ENCODE measurements around the gene UBE2E2. TPM values are rescaled to one million over a fixed set of nuclear protein-coding genes. Genes with fewer than 3 reads are reported as not detected.

The UBE2E2 gene
- total RNA-seq, 1 donor from 2014 or later = 2.0 TPM

DNA sequence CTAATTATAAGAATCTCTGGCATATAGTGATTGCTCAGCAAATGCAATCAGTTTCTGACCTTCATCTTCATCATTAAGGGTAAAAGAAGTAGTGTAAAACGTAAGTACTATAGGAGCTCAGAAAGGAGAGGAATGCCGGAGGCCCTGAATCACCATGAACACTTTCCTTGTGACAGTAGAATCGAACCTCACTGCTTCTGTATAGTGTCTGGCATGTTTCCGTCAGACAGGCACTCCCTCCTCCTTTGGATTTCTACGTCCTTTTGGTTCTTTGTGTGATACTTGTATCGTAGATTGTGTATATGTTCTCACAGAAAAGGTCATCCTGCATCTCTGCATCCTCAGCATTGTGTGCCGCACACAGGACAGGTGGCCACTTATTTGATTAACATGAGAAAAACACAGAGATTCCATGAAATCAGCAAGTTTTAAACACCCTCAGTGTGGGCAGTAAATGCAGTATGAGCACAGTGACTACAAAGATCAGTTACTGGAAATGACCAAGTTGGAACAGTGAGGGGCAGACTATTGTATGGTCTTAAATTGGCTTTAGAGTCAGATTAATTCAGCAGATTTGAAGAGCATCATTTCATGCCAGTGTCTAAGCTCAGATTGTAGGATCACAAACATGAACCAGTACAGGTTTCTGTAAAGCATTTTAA lies 234.5 kb downstream of the UBE2E2 start:
- intact Hi-C loops (cut with micrococcal nuclease) = no loop called here

DNA sequence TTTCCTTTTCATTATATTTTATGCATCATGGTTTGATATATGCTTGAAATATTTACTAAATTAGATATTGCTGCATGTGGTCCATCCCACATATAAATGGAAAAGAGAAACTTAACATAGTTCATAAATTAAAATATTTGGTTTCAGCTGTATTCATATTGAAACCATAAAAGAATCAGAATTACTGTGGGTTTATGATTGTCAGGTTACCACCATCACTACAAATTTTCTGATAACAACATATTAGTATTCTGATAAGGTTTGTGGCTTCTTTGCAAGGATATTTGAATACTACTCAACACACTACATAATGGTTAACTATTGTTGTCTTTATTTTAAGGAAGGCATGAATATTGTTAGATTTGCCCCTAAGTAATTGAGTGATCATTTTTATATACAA lies 235.5 kb downstream of the UBE2E2 start:
- intact Hi-C loops (cut with micrococcal nuclease) = no loop called here

DNA sequence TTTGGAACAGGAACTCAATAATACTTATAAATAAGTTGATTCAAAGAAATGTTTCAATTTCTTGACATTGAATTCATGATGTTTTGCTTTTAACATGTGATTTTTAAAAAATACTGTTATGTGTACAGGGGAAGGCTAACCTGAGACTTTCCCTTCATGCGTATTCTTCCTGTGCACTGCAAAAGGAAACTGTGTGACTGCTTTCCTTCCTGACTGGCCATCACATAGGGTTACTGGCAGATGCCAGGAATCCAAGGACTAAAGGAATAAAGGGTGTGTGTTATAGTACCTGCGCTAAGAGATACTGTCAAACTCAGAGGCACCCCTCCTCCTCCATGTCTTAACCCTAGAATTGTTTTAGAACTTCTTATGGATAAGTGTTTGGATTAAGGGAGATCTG lies 236.0 kb downstream of the UBE2E2 start:
- intact Hi-C loops (cut with micrococcal nuclease) = no loop called here

GRCh38 chr3:23440416-23441294 lies 237.5 kb downstream of the UBE2E2 start:
- intact Hi-C loops (cut with micrococcal nuclease) = loop anchor here (10.0 kb wide), 1 partner anchor 364 kb away; the partner anchor contains the start of gene UBE2E1

DNA sequence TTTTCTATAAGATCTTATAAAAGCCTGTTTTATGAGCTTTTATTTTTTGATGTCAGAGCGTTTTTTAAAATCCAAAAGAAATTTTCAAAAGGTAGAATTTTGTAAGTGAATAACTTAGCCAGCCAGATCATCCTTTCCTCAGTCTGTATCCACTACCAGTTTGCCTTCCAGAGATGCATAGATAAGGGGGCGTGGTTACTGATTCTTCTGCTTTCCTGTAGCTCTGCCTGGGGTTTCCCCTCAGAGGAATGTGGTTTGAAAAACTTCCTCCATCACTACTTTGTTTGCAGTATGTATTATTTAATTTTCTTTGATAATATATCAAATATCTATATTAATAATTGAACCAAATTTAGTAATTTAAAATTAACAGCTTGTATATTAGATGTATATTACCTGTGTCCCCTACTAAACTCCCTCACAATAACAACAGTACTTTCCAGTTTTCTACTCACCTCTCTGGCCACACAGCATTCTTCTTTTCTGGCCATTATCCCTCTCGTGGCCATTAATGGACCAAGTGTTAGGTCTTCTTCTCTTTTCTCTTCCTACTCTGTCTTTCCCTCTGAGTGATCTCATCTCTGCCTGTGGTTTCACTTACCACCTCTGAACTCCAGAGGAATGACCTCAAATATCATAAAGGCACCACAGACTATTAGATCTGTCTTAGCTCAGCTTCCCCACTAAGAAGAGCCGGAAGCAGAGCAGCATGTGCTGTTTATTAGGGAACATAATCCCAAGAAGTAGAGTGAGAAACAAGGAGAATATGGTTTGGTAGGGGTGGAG lies 239.7 kb downstream of the UBE2E2 start:
- intact Hi-C loops (cut with micrococcal nuclease) = loop anchor here (10.0 kb wide), 1 partner anchor 362 kb away; the partner anchor contains the start of gene UBE2E1

DNA sequence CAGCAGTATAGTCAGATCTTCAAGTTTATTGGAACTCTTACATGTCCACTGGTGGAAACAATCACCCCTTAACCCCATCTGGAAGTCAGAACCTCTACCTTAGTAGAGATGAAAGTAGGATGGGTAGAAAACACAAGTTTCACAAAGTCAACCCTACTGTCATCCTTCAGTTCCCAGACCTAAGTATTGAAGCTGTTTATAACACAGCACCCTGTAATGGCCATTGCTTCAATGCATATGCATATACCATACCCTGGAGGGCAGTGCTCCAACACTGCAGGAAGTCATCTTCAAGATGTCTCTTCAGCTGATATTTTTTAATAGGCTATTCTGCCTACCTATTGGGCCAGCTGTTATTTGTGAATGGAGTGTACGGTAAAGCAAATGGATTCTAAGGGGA lies 241.3 kb downstream of the UBE2E2 start:
- intact Hi-C loops (cut with micrococcal nuclease) = loop anchor here (10.0 kb wide), 1 partner anchor 360 kb away; the partner anchor contains the start of gene UBE2E1

DNA sequence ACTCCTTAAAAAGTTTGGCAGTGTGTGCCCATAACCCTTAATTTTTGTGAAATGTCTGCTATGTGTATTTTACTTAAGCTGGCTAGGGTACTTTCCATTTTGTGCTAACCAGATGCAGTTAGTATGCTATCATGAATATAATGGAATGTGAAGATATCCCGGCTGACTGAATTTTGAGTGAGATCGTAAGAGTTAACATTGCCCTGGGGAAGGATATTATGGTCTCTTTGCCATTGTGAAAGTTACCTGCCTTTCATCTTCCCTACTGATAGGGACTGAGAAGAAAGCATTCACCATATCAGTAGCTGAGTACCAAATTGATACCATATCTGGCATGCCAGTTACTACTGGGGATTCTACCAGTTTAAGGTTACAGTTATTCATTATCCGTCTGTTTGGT lies 243.2 kb downstream of the UBE2E2 start:
- intact Hi-C loops (cut with micrococcal nuclease) = loop anchor here (10.0 kb wide), 1 partner anchor 358 kb away; the partner anchor contains the start of gene UBE2E1

GRCh38 chr3:23448998-23449537 lies 245.9 kb downstream of the UBE2E2 start:
- intact Hi-C loops (cut with micrococcal nuclease) = loop anchor here (10.0 kb wide), 1 partner anchor 356 kb away; the partner anchor contains the start of gene UBE2E1

GRCh38 chr3:23450051-23450450 lies 246.9 kb downstream of the UBE2E2 start:
- intact Hi-C loops (cut with micrococcal nuclease) = no loop called here

- intact Hi-C loops (cut with micrococcal nuclease) = no loop called here
Measured at GRCh38 chr3:23450806-23451205, 247.7 kb downstream of the UBE2E2 start.

DNA sequence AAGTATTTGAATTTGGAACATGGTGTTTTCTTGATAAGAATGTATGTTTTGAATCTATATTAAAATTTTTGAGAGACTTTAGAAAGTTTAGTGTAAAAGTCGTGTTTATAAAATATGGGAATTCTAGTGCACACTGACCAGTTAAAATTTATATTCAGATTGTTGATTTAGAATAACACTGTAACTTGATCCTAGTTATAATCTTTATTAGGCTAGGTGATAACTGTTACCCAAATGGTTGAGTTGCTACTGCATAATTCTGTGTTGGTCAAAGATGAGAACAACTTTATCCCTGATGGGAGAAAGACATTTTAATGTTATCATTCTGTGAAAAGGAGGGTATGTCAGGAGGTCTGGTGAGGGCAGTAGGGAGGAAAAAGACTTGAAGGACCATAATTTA lies 249.3 kb downstream of the UBE2E2 start:
- intact Hi-C loops (cut with micrococcal nuclease) = no loop called here

DNA sequence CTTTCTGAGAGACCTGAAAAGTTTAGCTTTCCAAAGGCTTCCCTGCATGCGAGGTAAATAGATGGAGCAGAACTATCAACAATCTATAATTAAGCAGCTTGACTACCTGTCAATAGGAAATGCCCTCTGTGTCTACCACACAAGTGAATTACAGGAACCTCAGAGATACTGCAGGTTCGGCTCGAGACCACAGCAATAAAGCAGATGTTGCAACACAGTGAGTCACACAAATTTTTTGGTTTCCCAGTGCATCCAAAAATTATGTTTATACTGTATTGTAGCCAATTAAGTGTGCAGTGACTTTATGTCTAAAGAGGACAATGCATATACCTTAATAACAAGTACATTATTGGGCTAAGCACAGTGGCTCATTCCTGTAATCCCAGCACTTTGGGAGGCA lies 252.0 kb downstream of the UBE2E2 start:
- intact Hi-C loops (cut with micrococcal nuclease) = no loop called here

GRCh38 chr3:23455775-23456174 lies 252.6 kb downstream of the UBE2E2 start:
- intact Hi-C loops (cut with micrococcal nuclease) = no loop called here

- intact Hi-C loops (cut with micrococcal nuclease) = no loop called here
Measured at GRCh38 chr3:23457697-23458096, 254.6 kb downstream of the UBE2E2 start.

DNA sequence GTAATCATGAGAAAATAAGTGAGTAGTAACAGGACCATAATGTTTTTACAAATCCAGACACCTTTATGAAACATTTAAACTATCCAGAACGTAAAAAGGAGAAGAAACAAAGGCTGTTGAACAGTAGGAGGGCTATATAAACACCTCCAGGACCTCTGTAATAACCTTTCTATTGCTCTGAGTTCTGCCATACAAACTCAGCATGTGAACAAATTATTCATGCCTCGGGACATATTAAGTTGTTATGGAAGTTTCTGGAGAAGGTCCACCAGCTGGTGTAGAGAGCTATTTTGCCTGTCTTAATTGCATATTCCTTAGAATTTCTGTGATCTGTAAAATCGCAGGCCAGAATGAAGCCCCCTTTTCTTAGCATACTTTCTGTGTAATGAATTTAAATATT lies 256.3 kb downstream of the UBE2E2 start:
- intact Hi-C loops (cut with micrococcal nuclease) = no loop called here

DNA sequence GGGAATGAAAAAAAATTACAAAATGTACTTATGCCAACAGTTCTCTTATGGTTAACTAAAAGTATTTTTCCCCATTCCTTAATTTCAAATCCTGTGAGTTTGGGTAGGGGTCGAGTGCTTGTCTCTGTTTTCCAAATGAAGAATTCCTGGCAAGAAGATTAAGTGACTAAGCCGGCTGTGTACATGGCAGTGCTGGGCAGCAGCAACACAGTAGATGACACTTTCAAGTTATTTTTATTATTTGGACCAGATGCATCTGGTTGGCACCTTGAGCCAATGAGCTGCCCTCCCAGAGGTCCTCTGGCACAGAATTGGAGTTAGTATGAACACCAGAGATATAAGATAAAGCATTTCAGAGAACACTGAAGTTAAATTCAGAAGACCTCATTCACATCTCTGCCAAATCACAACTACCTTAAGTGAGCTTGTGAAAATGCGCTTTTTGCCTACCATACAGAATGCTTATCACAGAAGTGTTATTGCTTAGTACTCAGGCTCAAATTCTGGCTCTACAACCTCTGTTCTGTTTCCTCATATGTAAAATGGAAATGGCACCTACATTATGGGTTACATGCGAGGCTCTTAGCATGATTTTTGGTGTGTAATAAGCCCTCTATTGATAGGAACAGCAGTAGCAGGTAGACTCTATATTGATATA lies 256.9 kb downstream of the UBE2E2 start:
- intact Hi-C loops (cut with micrococcal nuclease) = no loop called here

- intact Hi-C loops (cut with micrococcal nuclease) = no loop called here
Measured at GRCh38 chr3:23461069-23461468, 257.9 kb downstream of the UBE2E2 start.

DNA sequence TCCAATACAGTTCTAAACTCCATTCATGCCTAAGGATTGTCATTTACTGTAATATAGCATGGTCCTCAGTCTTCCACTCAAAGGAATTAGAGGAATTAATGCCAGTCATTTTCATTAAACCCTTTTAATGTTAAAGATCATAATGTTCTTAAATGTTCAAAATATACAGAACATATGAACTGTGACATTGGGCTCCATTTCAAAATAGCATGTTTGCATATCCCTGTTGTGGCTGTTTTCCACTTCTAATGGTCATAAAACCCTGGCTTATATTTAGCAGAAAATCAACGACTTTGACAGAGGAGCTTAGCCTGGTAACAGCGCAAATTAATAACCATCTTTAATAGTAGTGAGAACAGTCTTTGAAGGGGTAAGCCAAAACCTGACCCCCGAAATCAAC lies 260.7 kb downstream of the UBE2E2 start:
- intact Hi-C loops (cut with micrococcal nuclease) = no loop called here

- intact Hi-C loops (cut with micrococcal nuclease) = no loop called here
Measured at GRCh38 chr3:23465569-23465968, 262.4 kb downstream of the UBE2E2 start.

DNA sequence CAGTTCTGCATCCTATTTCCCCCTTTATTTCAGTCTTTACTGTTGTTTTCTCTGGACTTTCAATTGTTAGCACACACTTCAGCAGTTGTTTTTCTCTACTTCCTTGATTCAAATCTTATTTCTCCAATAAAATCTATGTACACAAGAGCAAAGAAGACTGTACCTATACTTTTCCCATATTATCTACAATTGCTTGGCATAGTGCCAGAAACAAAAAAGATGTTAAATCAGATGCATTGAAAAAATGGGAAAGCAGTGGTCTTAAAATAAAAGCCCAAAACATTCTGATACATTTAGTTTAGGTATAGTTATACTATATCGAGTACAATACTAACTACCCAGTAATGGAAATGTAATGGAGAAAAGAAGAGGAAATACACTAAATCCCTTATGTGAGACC lies 265.1 kb downstream of the UBE2E2 start:
- intact Hi-C loops (cut with micrococcal nuclease) = no loop called here
